AG09319 (cell line): ENCODE data around the gene RS1.

ENCODE experiments used
- DNase-seq: peaks from one replicate; pipeline ENCODE4 v3.0.0-alpha.2; 2010; ENCODE audit warnings: low read depth; ENCODE audit errors: extremely low read depth
- CTCF ChIP-seq: IDR thresholded peaks from 2 replicates; pipeline ENCODE4 v1.5.1; 2011; ENCODE audit warnings: low read depth, mild to moderate bottlenecking, inconsistent platforms, low read length, moderate library complexity

RS1 gene

GRCh38 chrX:18701621-18702361, 29.9 kb upstream of the RS1 start:
- no peak for DNase-seq
- TF ChIP-seq CTCF, result no peak

- no peak for TF ChIP-seq CTCF
- no peak for DNase-seq
Measured at GRCh38 chrX:18698737-18699650, 27.1 kb upstream of the RS1 start.

- DNase-seq, result no peak
- no peak for TF ChIP-seq CTCF
Measured at GRCh38 chrX:18696653-18697052, 24.7 kb upstream of the RS1 start.

- no peak for TF ChIP-seq CTCF
- DNase-seq, result no peak
Measured at GRCh38 chrX:18692541-18692940, 20.6 kb upstream of the RS1 start.

- TF ChIP-seq CTCF, result no peak
- no peak for DNase-seq
Measured at GRCh38 chrX:18691431-18691830, 19.5 kb upstream of the RS1 start.

GRCh38 chrX:18687856-18688495, 16.1 kb upstream of the RS1 start:
- no peak for DNase-seq
- no peak for TF ChIP-seq CTCF
